Body of pancreas (tissue), 4 donors: ENCODE data around the gene RBFOX2. TPM values are rescaled to one million over a fixed set of nuclear protein-coding genes. Genes with fewer than 3 reads are reported as not detected.
"Not testable (repeated sequence)": the region's sequence is repeated elsewhere in the genome, so short reads cannot be mapped to it uniquely, and the experiment has no call there.

Source experiments
- ATAC-seq: fragments of 150-250 bp; one replicate; pipeline ENCODE4 v1.9.1; 2016
- DNase-seq, 4 donors: peaks; one replicate each; pipeline ENCODE4 v3.0.0-alpha.2; 2019
- H3K27ac ChIP-seq, 4 donors: fragments of 200-600 bp; sonication (generic); 1 replicate in 3 of 4; 2 replicates in 1 of 4; pipeline versions ENCODE4 v1.5.1 to v1.6.1; 2016 to 2019; ENCODE audit warnings: mild to moderate bottlenecking in 1 of 4, mixed read lengths in 1 of 4, moderate library complexity in 1 of 4
- H3K27me3 ChIP-seq, 2 donors: fragments of 200-600 bp; sonication (generic); one replicate each; pipeline ENCODE4 v1.6.0; 2016; ENCODE audit warnings: mild to moderate bottlenecking in 1 of 2
- H3K36me3 ChIP-seq, 2 donors: fragments of 200-600 bp; sonication (generic); replicated peaks in 1 of 2; 2 replicates each; pipeline ENCODE4 v1.5.1; 2016; ENCODE audit warnings: low read depth in 2 of 2; ENCODE audit not compliant: insufficient read depth in 1 of 2
- H3K4me1 ChIP-seq: fragments of 200-600 bp; sonication (generic); one replicate; pipeline ENCODE4 v1.6.0; 2016
- H3K4me3 ChIP-seq, 2 donors: fragments of 200-600 bp; sonication (generic); 1 replicate in 1 of 2; 2 replicates in 1 of 2; pipeline ENCODE4 v1.5.1; 2016 to 2019
- H3K9me3 ChIP-seq, 3 donors: fragments of 200-600 bp; sonication (generic); 1 replicate in 2 of 3; 2 replicates in 1 of 3; pipeline ENCODE4 v1.5.1; 2016
- POLR2A ChIP-seq, 3 donors: fragments of 450-650 bp; IDR thresholded peaks; one replicate each; pipeline ENCODE4 v1.6.1; 2016; ENCODE audit warnings: antibody characterized with exemption in 3 of 3, mild to moderate bottlenecking in 2 of 3
- WGBS, 2 donors: methylation state at CpG; one replicate each; pipeline ENCODE4 v1.1.5; 2017; 5-methylcytosine and 5-hydroxymethylcytosine counted together
- intact Hi-C: fragments of 100-400 bp; cut with DNase I; formaldehyde crosslinking; loops from one replicate; pipeline ENCODE4 v1.15.1; 2023
- total RNA-seq, 2 donors: library from RNA; depleted of rRNA; stranded (reverse); fragments of >200 nt; gene quantifications; one replicate each; pipeline ENCODE4 v1.1.0, GENCODE V29; 2016
- TF ChIP-seq, protein P1 (sequence below), 7 experiments: fragments of 450-650 bp in 4 of 7; fragments of 200-600 bp in 3 of 7; sonication (generic) in 3 of 7; IDR thresholded peaks; one replicate each; pipeline ENCODE4 v1.5.1; 2016 to 2019; ENCODE audit warnings: antibody characterized with exemption in 7 of 7

Gene RBFOX2
- total RNA-seq, 2 donors from 2014 or later, result 28.7 to 31.1 TPM

DNA sequence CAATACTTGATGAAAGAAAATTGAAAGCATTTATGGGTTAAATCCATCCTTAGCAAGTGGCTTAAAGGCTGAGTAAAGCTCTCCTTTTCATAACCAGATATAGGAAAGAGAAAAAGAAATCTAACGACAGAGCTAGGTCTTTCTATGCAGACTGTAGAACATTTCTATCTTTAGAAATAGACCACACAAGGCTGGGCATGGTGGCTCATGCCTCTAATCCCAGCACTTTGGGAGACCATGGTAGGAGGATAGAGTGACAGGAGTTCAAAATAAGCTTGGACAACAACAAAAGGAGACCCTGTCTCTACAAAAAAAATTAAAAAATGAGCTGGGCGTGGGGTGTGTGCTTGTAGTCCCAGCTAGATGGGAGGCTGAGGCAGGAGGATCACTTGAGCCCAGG is 220.2 kb downstream of the RBFOX2 start:
- no peak overlapping the region for H3K27ac ChIP-seq
- 72 to 88% methylated on average over 2 of the region's 2 CpGs for WGBS, 2 donors
- TF ChIP-seq POLR2A (IDR thresholded peaks at IDR 0.05), result no peak
- TF ChIP-seq, protein P1, sequence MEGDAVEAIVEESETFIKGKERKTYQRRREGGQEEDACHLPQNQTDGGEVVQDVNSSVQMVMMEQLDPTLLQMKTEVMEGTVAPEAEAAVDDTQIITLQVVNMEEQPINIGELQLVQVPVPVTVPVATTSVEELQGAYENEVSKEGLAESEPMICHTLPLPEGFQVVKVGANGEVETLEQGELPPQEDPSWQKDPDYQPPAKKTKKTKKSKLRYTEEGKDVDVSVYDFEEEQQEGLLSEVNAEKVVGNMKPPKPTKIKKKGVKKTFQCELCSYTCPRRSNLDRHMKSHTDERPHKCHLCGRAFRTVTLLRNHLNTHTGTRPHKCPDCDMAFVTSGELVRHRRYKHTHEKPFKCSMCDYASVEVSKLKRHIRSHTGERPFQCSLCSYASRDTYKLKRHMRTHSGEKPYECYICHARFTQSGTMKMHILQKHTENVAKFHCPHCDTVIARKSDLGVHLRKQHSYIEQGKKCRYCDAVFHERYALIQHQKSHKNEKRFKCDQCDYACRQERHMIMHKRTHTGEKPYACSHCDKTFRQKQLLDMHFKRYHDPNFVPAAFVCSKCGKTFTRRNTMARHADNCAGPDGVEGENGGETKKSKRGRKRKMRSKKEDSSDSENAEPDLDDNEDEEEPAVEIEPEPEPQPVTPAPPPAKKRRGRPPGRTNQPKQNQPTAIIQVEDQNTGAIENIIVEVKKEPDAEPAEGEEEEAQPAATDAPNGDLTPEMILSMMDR (IDR thresholded peaks at IDR 0.05), result no peak
- peaks cover 0 to 6% of the 10 kb centered on the region in 2 donors for H3K36me3 ChIP-seq
- DNase-seq (no peak), ATAC-seq (no peak)
- no peaks in the 10 kb centered on the region for H3K27me3 ChIP-seq
- intact Hi-C loops, result no loop called here
- no peaks in the 10 kb centered on the region for H3K9me3 ChIP-seq
- H3K4me1 ChIP-seq, result no peaks in the 10 kb centered on the region
- no peak overlapping the region for H3K4me3 ChIP-seq

DNA sequence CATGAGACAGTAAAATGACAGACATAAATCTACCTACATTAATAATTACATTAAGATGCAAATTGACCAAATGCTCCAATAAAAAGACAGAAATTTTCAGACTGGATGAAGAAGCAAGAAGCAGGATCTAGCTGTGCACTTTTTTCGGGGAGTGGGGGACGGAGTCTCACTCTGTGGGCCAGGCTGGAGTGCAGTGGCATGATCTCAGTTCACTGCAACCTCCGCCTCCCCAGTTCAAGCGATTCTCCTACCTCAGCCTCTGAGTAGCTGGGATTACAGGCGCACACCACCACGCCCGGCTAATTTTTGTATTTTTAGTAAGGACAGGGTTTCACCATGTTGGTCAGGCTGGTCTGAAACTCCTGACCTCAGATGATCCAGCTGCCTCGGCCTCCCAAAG is 222.0 kb downstream of the RBFOX2 start:
- intact Hi-C loops, H3K4me1 ChIP-seq, H3K27ac ChIP-seq, DNase-seq, ATAC-seq, H3K4me3 ChIP-seq, H3K36me3 ChIP-seq, H3K27me3 ChIP-seq, H3K9me3 ChIP-seq: not testable (repeated sequence)
- 97 to 99% methylated on average over 8 of the region's 8 CpGs for WGBS, 2 donors

DNA sequence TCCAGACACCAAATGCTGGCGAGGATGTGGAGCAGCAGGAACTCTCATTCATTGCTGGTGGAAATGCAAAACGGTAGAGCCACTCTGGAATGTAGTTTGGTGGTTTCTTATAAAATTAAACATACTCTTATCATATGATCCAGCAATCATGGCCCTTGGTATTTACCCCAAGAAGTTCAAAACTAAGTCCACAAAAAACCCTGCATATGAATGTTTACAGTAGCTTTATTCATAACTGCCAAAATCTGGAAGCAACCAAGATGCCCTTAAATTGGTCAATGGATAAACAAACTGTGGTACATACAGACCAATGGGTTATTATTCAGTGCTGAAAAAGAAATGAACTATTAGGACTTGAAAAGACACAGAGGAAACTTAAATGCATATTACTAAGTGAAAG is 223.2 kb downstream of the RBFOX2 start:
- Histone ChIP-seq H3K27me3 (no peaks in the 10 kb centered on the region), H3K36me3 (peaks cover 0 to 6% of the 10 kb centered on the region in 2 donors), H3K27ac (no peak overlapping the region), H3K9me3 (no peaks in the 10 kb centered on the region), H3K4me3 (no peak overlapping the region), H3K4me1 (peaks cover 9% of the 10 kb centered on the region)
- TF ChIP-seq POLR2A (IDR thresholded peaks at IDR 0.05), result no peak
- TF ChIP-seq, protein P1 (IDR thresholded peaks at IDR 0.05), result no peak
- 85 to 87% methylated on average over 2 of the region's 2 CpGs for WGBS, 2 donors
- no peak for DNase-seq
- intact Hi-C loops, result no loop called here
- ATAC-seq, result no peak

DNA sequence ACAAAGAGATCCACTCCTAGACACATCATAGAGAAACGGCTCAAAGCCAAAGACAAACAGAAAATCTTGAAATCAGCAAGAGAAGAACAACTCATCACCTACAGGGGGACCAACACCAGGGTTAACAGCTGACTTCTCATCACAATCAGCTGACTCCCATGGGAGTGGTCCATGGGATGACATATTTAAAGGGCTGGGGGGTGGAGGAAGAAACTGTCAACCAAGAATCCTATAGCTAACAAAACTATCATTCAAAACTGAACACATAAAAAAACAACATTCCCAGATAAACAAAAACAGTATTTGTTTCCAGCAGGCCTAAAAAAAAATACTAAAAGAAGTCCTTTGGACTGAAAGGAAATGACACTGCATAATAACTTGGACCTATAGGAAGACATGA is 224.2 kb downstream of the RBFOX2 start:
- no peak for TF ChIP-seq POLR2A (IDR thresholded peaks at IDR 0.05)
- TF ChIP-seq, protein P1 (IDR thresholded peaks at IDR 0.05), result no peak
- Histone ChIP-seq H3K27ac (no peak overlapping the region), H3K27me3 (no peaks in the 10 kb centered on the region), H3K4me1 (peaks cover 9% of the 10 kb centered on the region), H3K9me3 (no peaks in the 10 kb centered on the region), H3K36me3 (peaks cover 0 to 4% of the 10 kb centered on the region in 2 donors), H3K4me3 (no peak overlapping the region)
- DNase-seq (no peak), ATAC-seq (no peak)
- intact Hi-C loops, result no loop called here
- 88 to 92% methylated on average over 1 of the region's 1 CpG for WGBS, 2 donors

DNA sequence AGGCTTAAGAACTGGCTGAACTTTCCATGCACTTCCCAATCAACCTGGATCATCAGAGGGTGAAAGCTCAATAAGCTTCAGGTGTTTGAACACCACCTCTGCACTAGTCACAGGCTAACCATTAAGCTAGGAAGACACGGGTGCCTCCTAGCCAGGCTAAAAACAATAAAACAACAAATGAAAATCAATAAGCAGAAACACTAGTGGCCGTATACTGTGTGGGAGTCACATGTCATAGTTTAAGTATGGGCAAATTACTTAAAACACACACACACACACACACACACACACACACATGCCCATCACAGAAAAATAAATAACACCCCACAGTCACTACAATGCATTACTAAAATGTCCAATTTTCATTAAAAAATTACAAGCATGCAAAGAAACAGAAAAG is 225.7 kb downstream of the RBFOX2 start:
- TF ChIP-seq, protein P1 (IDR thresholded peaks at IDR 0.05), result no peak
- no peak for TF ChIP-seq POLR2A (IDR thresholded peaks at IDR 0.05)
- no peak overlapping the region for H3K4me3 ChIP-seq
- H3K27me3 ChIP-seq, result no peaks in the 10 kb centered on the region
- intact Hi-C loops, result no loop called here
- peak overlapping the region in 1 of 4 donors; percentile 26 for H3K27ac ChIP-seq
- H3K4me1 ChIP-seq, result peaks cover 9% of the 10 kb centered on the region
- ATAC-seq, result no peak
- no peaks in the 10 kb centered on the region for H3K36me3 ChIP-seq
- no peak for DNase-seq
- H3K9me3 ChIP-seq, result no peaks in the 10 kb centered on the region
- 29 to 32% methylated on average over 2 of the region's 2 CpGs for WGBS, 2 donors

DNA sequence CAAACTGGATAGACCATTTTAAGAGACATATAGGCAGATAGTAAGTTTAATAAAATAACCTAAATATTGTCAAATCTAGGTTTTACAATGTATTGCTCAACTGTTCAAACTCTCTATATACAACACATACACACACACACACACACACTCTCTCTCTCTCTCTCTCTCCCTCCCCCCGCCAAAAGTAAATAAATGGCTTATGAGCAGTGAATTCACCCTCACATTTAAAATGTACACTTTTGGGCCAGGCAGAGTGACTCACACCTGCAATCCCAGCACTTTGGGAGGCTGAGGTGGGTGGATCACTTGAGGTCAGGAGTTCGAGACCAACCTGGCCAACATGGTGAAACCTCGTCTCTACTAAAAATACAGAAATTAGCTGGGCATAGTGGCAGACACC is 227.3 kb downstream of the RBFOX2 start:
- WGBS, 2 donors, result 87 to 88% methylated on average over 3 of the region's 3 CpGs
- H3K27me3 ChIP-seq, H3K4me3 ChIP-seq, DNase-seq, H3K9me3 ChIP-seq, intact Hi-C loops, H3K4me1 ChIP-seq, ATAC-seq, H3K36me3 ChIP-seq, H3K27ac ChIP-seq: not testable (repeated sequence)
